Stimulated activated CD8-positive, alpha-beta memory T cell treated with anti-CD3 and anti-CD28 coated beads, Interleukin-12 subunit alpha, Interleukin-12 subunit beta, amount 100 ng/mL, for 4 hours (primary cell): ENCODE measurements around the gene USP2.

ENCODE experiments used
- DNase-seq: peaks from one replicate; pipeline ENCODE4 v3.0.0-alpha.2; 2020; ENCODE audit warnings: low read depth

The USP2 gene

GRCh38 chr11:119381181-119381988, at the start of gene USP2:
TSS of gene USP2 (minus strand) at chr11:119381690. CDS start at chr11:119373480, 8,210 bp downstream.
- DNase-seq, result peak; percentile 96

- DNase-seq, result no peak
Observed at GRCh38 chr11:119427279-119427678, 45.8 kb upstream of the USP2 start.

- DNase-seq, result no peak
Observed at GRCh38 chr11:119426142-119426541, 44.7 kb upstream of the USP2 start.

GRCh38 chr11:119424775-119425174, 43.3 kb upstream of the USP2 start:
- no peak for DNase-seq

GRCh38 chr11:119424276-119424675, 42.8 kb upstream of the USP2 start:
- DNase-seq, result no peak

GRCh38 chr11:119423509-119424254, 42.2 kb upstream of the USP2 start:
- DNase-seq, result no peak

- DNase-seq, result no peak
Observed at GRCh38 chr11:119422809-119423508, 41.5 kb upstream of the USP2 start, which contains the start of gene THY1. TSS of gene THY1 (minus strand) at chr11:119423172. CDS start at chr11:119420905, 2,267 bp downstream.

- DNase-seq, result no peak
Observed at GRCh38 chr11:119421941-119422808, 40.7 kb upstream of the USP2 start.

- no peak for DNase-seq
Observed at GRCh38 chr11:119421351-119421750, 39.9 kb upstream of the USP2 start.

GRCh38 chr11:119420631-119421030, 39.1 kb upstream of the USP2 start:
- DNase-seq, result no peak

GRCh38 chr11:119419834-119420492, 38.5 kb upstream of the USP2 start:
- DNase-seq, result no peak

GRCh38 chr11:119419246-119419645, 37.8 kb upstream of the USP2 start:
- no peak for DNase-seq

- no peak for DNase-seq
Observed at GRCh38 chr11:119418759-119419158, 37.3 kb upstream of the USP2 start.

- DNase-seq, result no peak
Observed at GRCh38 chr11:119417726-119418540, 36.4 kb upstream of the USP2 start.

GRCh38 chr11:119416606-119417580, 35.4 kb upstream of the USP2 start:
- DNase-seq, result no peak

- no peak for DNase-seq
Observed at GRCh38 chr11:119415966-119416365, 34.5 kb upstream of the USP2 start.

- DNase-seq, result no peak
Observed at GRCh38 chr11:119415517-119415916, 34.0 kb upstream of the USP2 start.

GRCh38 chr11:119414734-119415133, 33.2 kb upstream of the USP2 start:
- DNase-seq, result no peak

GRCh38 chr11:119414321-119414720, 32.8 kb upstream of the USP2 start:
- DNase-seq, result no peak
